Pancreas (tissue), 10 donors: ENCODE data around the gene BAZ1B. TPM values are rescaled to one million over a fixed set of nuclear protein-coding genes. Genes with fewer than 3 reads are reported as not detected.
"Not testable (repeated sequence)": the region's sequence is repeated elsewhere in the genome, so short reads cannot be mapped to it uniquely, and the experiment has no call there.

Experiments used
- ATAC-seq, 4 donors: fragments of 200-7000 bp; cut with Tn5 transposase; one replicate each; pipeline versions ENCODE4 v1.8.0 to v1.9.1; 2020; ENCODE audit warnings: mild to moderate bottlenecking in 4 of 4, moderate library complexity in 4 of 4
- DNase-seq, 6 donors: peaks; one replicate each; pipeline ENCODE4 v3.0.0-alpha.2; 2020
- FAIRE-seq: peaks from 2 replicates; lab custom pipeline; 2012; peaks lifted over from hg19 to GRCh38; lab: Jason Lieb, UNC
- H3K27ac ChIP-seq, 4 donors: fragments of 200-600 bp; sonication (generic); 1 replicate in 3 of 4; 2 replicates in 1 of 4; pipeline versions ENCODE4 v1.5.0 to v1.8.0; 2020
- H3K27me3 ChIP-seq, 4 donors: fragments of 200-600 bp; one replicate each; pipeline ENCODE4 v1.8.0; 2021
- H3K36me3 ChIP-seq, 3 donors: fragments of 200-600 bp; sonication (generic) in 1 of 3; one replicate each; pipeline versions ENCODE4 v1.5.0 to v1.8.0; 2020 to 2021
- H3K4me1 ChIP-seq, 3 donors: fragments of 200-600 bp; one replicate each; pipeline ENCODE4 v1.8.0; 2021
- H3K4me3 ChIP-seq, 4 donors: fragments of 200-600 bp; sonication (generic) in 2 of 4; one replicate each; pipeline versions ENCODE4 v1.5.0 to v1.8.0; 2020 to 2021
- H3K9me3 ChIP-seq, 4 donors: fragments of 200-600 bp; one replicate each; pipeline ENCODE4 v1.8.0; 2021
- WGBS, 2 donors: extraction: QIAGEN DNeasy Blood & Tissue Kit; methylation state at CpG; one replicate each; pipeline ENCODE4 v1.1.7; 2013; 5-methylcytosine and 5-hydroxymethylcytosine counted together
- intact Hi-C, 3 donors: fragments of 100-400 bp; cut with DNase I; formaldehyde crosslinking; loops; one replicate each; pipeline versions ENCODE4 v1.11.1 to v1.14.2; 2022
- polyA plus RNA-seq, 2 donors: library from polyadenylated mRNA; stranded (reverse); fragments of 200-250 nt; gene quantifications; one replicate each; pipeline ENCODE4 v1.2.3, GENCODE V29; 2013
- total RNA-seq, 6 donors: library from RNA; stranded (reverse); fragmentation: NEBNext Ultra II Directional in 4 of 6; extraction: Animal tissue kit (Norgen Biotek cat#: 25700) in 4 of 6; gene quantifications; one replicate each; pipeline versions ENCODE4 v1.2.1 to v1.2.4, GENCODE V29; 2021 to 2023
- TF ChIP-seq, protein P1 (sequence below), 4 donors: fragments of 200-600 bp; sonication (generic) in 3 of 4; IDR thresholded peaks; one replicate each; pipeline versions ENCODE4 v1.5.0 to v1.8.0; 2021; ENCODE audit warnings: antibody characterized with exemption in 4 of 4
- donor health status: healthy with polysubstance abuse.
- donor health status: DM: no; HTN: no; CAD: no; lungs with moderate emphysema.
- donor health status: DM: no; HTN: no; CAD: no.
- donor health status: control.
- donor health status: control.
- donor health status: Bipolar disorder and iron deficiency.
- donor health status: DM: yes; HTN: yes; CAD: no.
- donor health status: DM: no; HTN: no; CAD: no.
- donor health status: DM: no; HTN: no; CAD: no.
- donor health status: DM: yes; HTN: yes; CAD: no.

The BAZ1B gene
- total and polyA plus RNA-seq, 8 donors: 11.6 to 29.0 (median 17.5) TPM

DNA sequence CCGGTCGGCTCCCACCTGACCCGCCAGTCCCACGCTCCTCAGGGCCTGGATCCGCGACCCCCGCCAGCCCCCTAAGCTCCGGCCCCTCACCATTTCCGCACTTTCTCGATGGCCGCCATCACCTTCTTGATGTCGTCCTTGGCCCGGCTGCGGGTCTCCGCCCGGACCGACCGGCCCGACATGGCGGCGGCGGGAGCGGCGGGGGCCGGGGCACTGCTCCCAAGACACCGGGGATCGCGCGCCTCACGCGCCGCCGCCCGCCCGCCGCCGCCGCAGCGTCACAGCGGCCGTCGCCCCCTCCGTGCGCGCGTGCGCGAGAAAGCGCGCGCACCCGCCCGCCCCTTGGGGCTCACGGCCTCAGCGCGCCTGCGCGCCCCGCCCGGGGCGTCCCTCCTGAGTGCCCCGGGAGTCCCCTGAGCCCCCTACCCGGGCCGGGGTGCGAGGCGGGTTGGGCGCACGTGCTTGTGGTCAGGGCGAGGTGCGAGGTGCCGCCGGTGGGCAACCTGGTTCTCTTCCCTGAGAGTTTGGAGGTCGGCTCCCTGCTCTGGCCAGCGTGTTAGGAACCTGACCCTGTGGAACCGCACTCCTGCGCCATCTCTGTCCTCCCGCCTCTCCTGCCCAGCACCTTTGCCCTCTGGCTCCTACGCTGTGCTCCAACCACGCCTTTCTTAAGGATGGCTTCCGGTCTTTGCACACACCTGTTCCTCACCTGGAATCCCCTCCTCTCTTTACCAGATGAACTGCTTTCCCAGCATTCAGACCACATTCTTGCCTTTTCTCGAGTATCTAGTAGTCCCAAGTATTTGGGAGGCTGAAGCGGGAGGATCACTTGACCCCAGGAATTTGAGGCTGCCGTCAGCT lies 35.5 kb upstream of the BAZ1B start, which contains the start of gene BCL7B:
Gene BCL7B, minus strand, starts transcription at position 294 of the 861 bp plus-strand sequence. Its CDS starts 112 bp downstream, at position 182.
- WGBS, 2 donors: 4% methylated on average over 74 to 83 of the region's 83 CpGs
- H3K4me1 ChIP-seq: peaks cover 6 to 12% (median 12%) of the 10 kb centered on the region in 3 donors
- H3K36me3 ChIP-seq: no peaks in the 10 kb centered on the region
- H3K4me3 ChIP-seq: peak within 1 kb of the TSS; percentile 46 to 77 (median 59)
- FAIRE-seq: no peak
- no peaks in the 10 kb centered on the region for H3K27me3 ChIP-seq
- peak within 1 kb of the TSS; percentile 96 to 97 (median 97) for H3K27ac ChIP-seq
- ATAC-seq: peak; percentile 64 to 79 (median 70)
- TF ChIP-seq, protein P1, sequence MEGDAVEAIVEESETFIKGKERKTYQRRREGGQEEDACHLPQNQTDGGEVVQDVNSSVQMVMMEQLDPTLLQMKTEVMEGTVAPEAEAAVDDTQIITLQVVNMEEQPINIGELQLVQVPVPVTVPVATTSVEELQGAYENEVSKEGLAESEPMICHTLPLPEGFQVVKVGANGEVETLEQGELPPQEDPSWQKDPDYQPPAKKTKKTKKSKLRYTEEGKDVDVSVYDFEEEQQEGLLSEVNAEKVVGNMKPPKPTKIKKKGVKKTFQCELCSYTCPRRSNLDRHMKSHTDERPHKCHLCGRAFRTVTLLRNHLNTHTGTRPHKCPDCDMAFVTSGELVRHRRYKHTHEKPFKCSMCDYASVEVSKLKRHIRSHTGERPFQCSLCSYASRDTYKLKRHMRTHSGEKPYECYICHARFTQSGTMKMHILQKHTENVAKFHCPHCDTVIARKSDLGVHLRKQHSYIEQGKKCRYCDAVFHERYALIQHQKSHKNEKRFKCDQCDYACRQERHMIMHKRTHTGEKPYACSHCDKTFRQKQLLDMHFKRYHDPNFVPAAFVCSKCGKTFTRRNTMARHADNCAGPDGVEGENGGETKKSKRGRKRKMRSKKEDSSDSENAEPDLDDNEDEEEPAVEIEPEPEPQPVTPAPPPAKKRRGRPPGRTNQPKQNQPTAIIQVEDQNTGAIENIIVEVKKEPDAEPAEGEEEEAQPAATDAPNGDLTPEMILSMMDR (IDR thresholded peaks at IDR 0.05): no peak
- intact Hi-C loops: no loop called here
- H3K9me3 ChIP-seq: no peaks in the 10 kb centered on the region
- DNase-seq: peak; percentile 60 to 90 (median 76)

DNA sequence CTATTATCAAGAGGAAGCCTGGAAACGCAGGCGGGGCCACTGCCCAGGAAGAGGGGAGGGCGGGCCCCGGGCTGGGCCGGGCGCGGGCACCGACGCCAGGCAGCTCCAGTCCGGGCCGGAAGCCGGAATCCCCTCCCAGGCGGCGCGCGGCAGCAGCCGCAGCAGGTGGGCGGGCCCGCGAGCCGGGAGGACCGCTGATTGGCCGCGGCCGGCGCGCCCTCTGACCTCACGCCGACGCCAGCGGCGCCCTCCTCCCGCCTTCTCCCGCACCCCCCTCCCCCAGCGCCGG lies 35.0 kb upstream of the BAZ1B start:
- TF ChIP-seq, protein P1 (IDR thresholded peaks at IDR 0.05): no peak
- ATAC-seq (peak; percentile 95 to 98 (median 96)), FAIRE-seq (no peak), DNase-seq (peak; percentile 94 to 97 (median 96))
- WGBS, 2 donors: 0 to 1% methylated on average over 20 to 36 of the region's 36 CpGs
- Histone ChIP-seq H3K4me1 (peaks cover 6 to 12% (median 12%) of the 10 kb centered on the region in 3 donors), H3K36me3 (peaks cover 0 to 2% (median 0%) of the 10 kb centered on the region in 3 donors), H3K27me3 (no peaks in the 10 kb centered on the region), H3K4me3 (peak overlapping the region; percentile 36 to 77 (median 59)), H3K27ac (peak overlapping the region; percentile 96 to 97 (median 97)), H3K9me3 (no peaks in the 10 kb centered on the region)
- intact Hi-C loops: no loop called here

DNA sequence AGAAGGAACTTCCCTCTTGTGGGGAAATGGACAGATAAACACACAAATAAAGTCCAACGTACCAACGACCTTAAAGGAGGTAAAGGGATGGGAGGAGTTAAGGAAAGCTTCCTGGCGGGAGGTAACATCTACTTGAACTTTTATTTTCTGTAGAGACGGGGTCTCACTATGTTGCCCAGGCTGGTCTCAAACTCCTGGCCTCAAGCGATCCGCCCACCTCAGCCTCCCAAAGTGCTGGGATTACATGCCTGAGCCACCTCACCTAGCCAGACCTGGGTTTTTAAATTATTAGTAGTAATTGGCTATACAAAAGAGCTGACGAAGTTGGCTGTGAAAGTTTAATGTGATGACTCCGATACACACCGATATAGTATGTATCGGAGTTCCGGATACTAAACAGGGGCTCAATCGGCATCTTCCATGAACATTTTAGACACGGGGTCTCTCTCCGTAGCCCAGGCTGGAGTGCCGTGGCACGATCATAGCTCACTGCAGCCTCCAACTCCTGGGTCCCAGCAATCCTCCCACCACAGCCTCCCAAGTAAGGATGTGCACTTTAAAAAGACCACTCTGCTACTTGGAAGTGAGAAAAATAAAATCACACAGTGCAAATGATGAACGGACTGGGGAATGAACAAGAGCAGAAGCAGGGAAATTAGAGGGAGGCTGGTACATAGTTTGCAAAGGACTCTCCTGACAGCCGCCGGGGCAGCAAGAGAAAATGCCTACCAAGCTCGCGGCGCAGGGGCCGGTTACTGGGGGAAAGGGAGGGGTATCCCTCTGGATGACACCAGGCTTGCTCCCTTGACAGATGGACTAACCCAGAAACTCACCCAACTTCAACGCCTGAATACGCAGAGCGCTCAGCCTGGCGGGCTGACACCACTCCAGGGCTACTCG lies 34.4 kb upstream of the BAZ1B start:
- H3K27ac ChIP-seq: peak overlapping the region; percentile 96 to 97 (median 97)
- WGBS, 2 donors: 8 to 9% methylated on average over 28 of the region's 28 CpGs

GRCh38 chr7:73555411-73555982 lies 33.4 kb upstream of the BAZ1B start:
- intact Hi-C loops: no loop called here
- 53 to 71% methylated on average over 6 of the region's 6 CpGs for WGBS, 2 donors
- H3K4me3 ChIP-seq: peak overlapping the region in 2 of 4 donors; percentile 53 to 65
- H3K9me3 ChIP-seq: no peaks in the 10 kb centered on the region
- H3K4me1 ChIP-seq: peaks cover 6 to 12% (median 12%) of the 10 kb centered on the region in 3 donors
- TF ChIP-seq, protein P1 (IDR thresholded peaks at IDR 0.05): no peak
- ATAC-seq (no peak), FAIRE-seq (no peak), DNase-seq (peak in 1 of 6 donors; percentile 13)
- H3K27ac ChIP-seq: no peak overlapping the region
- H3K36me3 ChIP-seq: peaks cover 2 to 15% (median 9%) of the 10 kb centered on the region in 3 donors
- no peaks in the 10 kb centered on the region for H3K27me3 ChIP-seq

More for the DNA sequence above, 34.4 kb upstream of the BAZ1B start:
- Histone ChIP-seq H3K4me1 (peaks cover 6 to 12% (median 12%) of the 10 kb centered on the region in 3 donors), H3K4me3 (peak overlapping the region; percentile 36 to 77 (median 59)), H3K36me3 (peaks cover 0 to 8% (median 5%) of the 10 kb centered on the region in 3 donors), H3K27me3 (no peaks in the 10 kb centered on the region), H3K9me3 (no peaks in the 10 kb centered on the region)
- TF ChIP-seq, protein P1 (IDR thresholded peaks at IDR 0.05): no peak
- FAIRE-seq: no peak
- peak in 1 of 4 donors; percentile 2 for ATAC-seq
- peak in 1 of 6 donors; percentile 2 for DNase-seq
- intact Hi-C loops: no loop called here

- peaks cover 2 to 33% (median 9%) of the 10 kb centered on the region in 3 donors for H3K36me3 ChIP-seq
- H3K4me1 ChIP-seq, H3K27me3 ChIP-seq, H3K9me3 ChIP-seq, H3K4me3 ChIP-seq, ATAC-seq, intact Hi-C loops, FAIRE-seq, H3K27ac ChIP-seq: not testable (repeated sequence)
- DNase-seq: peak in 1 of 6 donors; percentile 13
- 85 to 93% methylated on average over 5 of the region's 5 CpGs for WGBS, 2 donors
Measured at GRCh38 chr7:73550093-73550492, 28.0 kb upstream of the BAZ1B start.
